Panc1 (cell line): ENCODE measurements around the gene HOXA2. TPM values are rescaled to one million over a fixed set of nuclear protein-coding genes. Genes with fewer than 3 reads are reported as not detected.

ENCODE experiments used
- ATAC-seq: fragments of 200-7000 bp; cut with Tn5 transposase; 2 replicates; pipeline ENCODE4 v1.9.1; 2020; ENCODE audit warnings: mild to moderate bottlenecking, moderate library complexity
- BruUV-seq: library from RNA; stranded (reverse); fragments of 400-500 nt; replicated peaks from 2 replicates; lab custom pipeline; 2021; lab: Mats Ljungman, UMichigan
- CTCF ChIA-PET: fragments of 300-600 bp; sonication (Branson Sonifier 250); formaldehyde crosslinking; loops from one replicate; lab custom pipeline; 2022; ENCODE audit warnings: antibody characterized with exemption; lab: Charles Lee
- POLR2A ChIA-PET: fragments of 300-600 bp; sonication (Branson Sonifier 250); formaldehyde crosslinking; loops from one replicate; lab custom pipeline; 2022; ENCODE audit warnings: antibody characterized with exemption; lab: Charles Lee
- DNase-seq: peaks from one replicate; pipeline ENCODE4 v3.0.0-alpha.2; 2010; ENCODE audit warnings: low read depth, low spot score
- H3K27ac ChIP-seq: 2 replicates; pipeline ENCODE4 v1.5.1; 2011; ENCODE audit warnings: mild to moderate bottlenecking, low read length, inconsistent platforms
- H3K27me3 ChIP-seq: fragments of 200-500 bp; sonication (Bioruptor generic); 2 replicates; pipeline ENCODE4 v1.6.0; 2014; ENCODE audit warnings: low read length, inconsistent platforms; ENCODE audit not compliant: control insufficient read depth, insufficient read depth
- H3K36me3 ChIP-seq: fragments of 200-500 bp; sonication (Bioruptor generic); 2 replicates; pipeline ENCODE4 v1.5.1; 2014; ENCODE audit warnings: inconsistent platforms, mild to moderate bottlenecking, low read length, moderate library complexity; ENCODE audit not compliant: control insufficient read depth, insufficient read depth
- H3K4me1 ChIP-seq: 2 replicates; pipeline ENCODE4 v1.5.1; 2011; ENCODE audit warnings: inconsistent platforms, mild to moderate bottlenecking, low read length, moderate library complexity; ENCODE audit not compliant: control insufficient read depth, insufficient read depth
- H3K4me3 ChIP-seq, 2 experiments: 2 replicates each; pipeline ENCODE4 v1.5.1; 2011 to 2012; ENCODE audit warnings: low read depth in 2 of 2, low read length in 2 of 2, mild to moderate bottlenecking in 2 of 2, inconsistent platforms in 1 of 2, moderate library complexity in 1 of 2
- H3K9me3 ChIP-seq: fragments of 200-500 bp; sonication (Bioruptor generic); 2 replicates; pipeline ENCODE4 v1.5.1; 2014; ENCODE audit warnings: low read depth, mild to moderate bottlenecking, inconsistent platforms, low read length, moderate library complexity; ENCODE audit not compliant: control insufficient read depth, insufficient read depth
- POLR2AphosphoS5 ChIP-seq: IDR thresholded peaks from 2 replicates; pipeline ENCODE4 v1.6.1; 2012; ENCODE audit warnings: mild to moderate bottlenecking, low read depth, low read length, moderate library complexity
- SIN3A ChIP-seq: IDR thresholded peaks from 2 replicates; pipeline ENCODE4 v1.6.1; 2012; ENCODE audit warnings: low read depth, mild to moderate bottlenecking, low read length, moderate library complexity, borderline replicate concordance; ENCODE audit not compliant: insufficient read depth
- TCF7L2 ChIP-seq: IDR thresholded peaks from 2 replicates; pipeline ENCODE4 v1.6.1; 2011; ENCODE audit warnings: mild to moderate bottlenecking, low read depth, low read length, inconsistent platforms
- in situ Hi-C: cut with HindIII; loops from 2 replicates; pipeline ENCODE4 v1.10.0; 2016; ENCODE audit warnings: low sequenced_read_pairs, low pct_unique_long_range_greater_than_20kb
- intact Hi-C: fragments of 100-400 bp; cut with micrococcal nuclease; formaldehyde crosslinking; loops from one replicate; pipeline ENCODE4 v1.10.0; 2022; ENCODE audit not compliant: unreplicated experiment
- total RNA-seq: library from RNA; stranded (reverse); gene quantifications from one replicate; pipeline ENCODE4 v1.2.1, GENCODE V29; 2021; ENCODE audit not compliant: unreplicated experiment
- TF ChIP-seq, protein P1 (sequence below): fragments of 450-650 bp; IDR thresholded peaks from 2 replicates; pipeline ENCODE4 v1.5.1; 2017; ENCODE audit warnings: mild to moderate bottlenecking
- TF ChIP-seq, protein P2 (sequence below), 2 experiments: IDR thresholded peaks; 2 replicates each; pipeline ENCODE4 v1.6.1; 2011 to 2012; ENCODE audit warnings: low read depth in 2 of 2, control low read depth in 1 of 2, low read length in 1 of 2, mild to moderate bottlenecking in 1 of 2, moderate library complexity in 1 of 2; ENCODE audit not compliant: insufficient read depth in 1 of 2

HOXA2 gene
- total RNA-seq, 1 experiment from 2014 or later = 2.9 TPM

DNA sequence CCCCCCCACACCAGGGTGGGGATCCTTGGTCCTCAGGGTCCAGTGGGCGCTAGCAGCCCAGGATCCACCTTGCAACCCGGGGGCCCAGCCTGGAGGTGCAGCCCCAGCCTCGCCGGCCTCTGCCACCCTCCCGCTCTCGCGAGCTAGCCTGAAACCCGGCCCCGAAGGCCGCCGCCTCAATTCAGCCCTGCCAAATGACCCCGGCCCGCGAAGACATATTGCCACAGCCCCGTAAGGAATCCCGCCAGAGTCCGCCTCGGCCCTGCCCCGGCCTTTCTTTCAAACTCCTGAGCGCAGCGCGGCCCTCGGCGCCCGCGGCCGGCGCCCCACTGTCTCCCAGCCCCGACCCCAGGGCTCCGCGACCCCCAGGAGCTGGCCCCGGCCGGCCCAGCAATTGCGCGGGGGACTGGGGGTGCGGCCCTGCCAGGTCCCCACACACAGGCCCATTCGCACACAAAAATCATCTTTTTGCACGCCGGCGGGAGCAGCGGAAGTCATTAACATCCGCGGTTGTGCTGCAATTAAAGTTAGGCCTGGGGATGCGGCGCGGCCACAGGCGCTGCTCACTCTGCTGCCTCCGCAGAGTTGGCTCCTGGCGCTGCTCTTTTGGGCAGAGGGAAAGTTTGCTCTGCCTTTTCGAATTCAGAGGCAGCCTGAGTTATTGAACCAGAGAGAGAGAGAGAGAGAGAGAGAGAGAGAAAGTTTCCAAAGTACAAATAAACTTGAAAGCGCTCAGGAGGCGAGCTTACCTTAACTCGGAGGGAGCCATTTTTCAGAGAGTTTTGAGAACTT lies 37.0 kb upstream of the HOXA2 start:
- in situ Hi-C loops = loop anchor here (5.0 kb wide), 1 partner anchor 282 kb away; no protein-coding TSS in a partner anchor
- Histone ChIP-seq H3K4me3 (no peak overlapping the region), H3K36me3 (no peaks in the 10 kb centered on the region), H3K9me3 (no peaks in the 10 kb centered on the region), H3K27me3 (no peaks in the 10 kb centered on the region), H3K27ac (no peak overlapping the region), H3K4me1 (peaks cover 50% of the 10 kb centered on the region)
- ChIA-PET POLR2A (interaction anchor here (0.6 kb wide), 1 partner anchor 284 kb away, joined by 5 read pairs; no protein-coding TSS in a partner anchor), CTCF (interaction anchor here (0.7 kb wide), 1 partner anchor 53 kb away, joined by 3 read pairs; no protein-coding TSS in a partner anchor)
- no peak for ATAC-seq
- DNase-seq = no peak
- intact Hi-C loops = no loop called here
- TF ChIP-seq, protein P1, sequence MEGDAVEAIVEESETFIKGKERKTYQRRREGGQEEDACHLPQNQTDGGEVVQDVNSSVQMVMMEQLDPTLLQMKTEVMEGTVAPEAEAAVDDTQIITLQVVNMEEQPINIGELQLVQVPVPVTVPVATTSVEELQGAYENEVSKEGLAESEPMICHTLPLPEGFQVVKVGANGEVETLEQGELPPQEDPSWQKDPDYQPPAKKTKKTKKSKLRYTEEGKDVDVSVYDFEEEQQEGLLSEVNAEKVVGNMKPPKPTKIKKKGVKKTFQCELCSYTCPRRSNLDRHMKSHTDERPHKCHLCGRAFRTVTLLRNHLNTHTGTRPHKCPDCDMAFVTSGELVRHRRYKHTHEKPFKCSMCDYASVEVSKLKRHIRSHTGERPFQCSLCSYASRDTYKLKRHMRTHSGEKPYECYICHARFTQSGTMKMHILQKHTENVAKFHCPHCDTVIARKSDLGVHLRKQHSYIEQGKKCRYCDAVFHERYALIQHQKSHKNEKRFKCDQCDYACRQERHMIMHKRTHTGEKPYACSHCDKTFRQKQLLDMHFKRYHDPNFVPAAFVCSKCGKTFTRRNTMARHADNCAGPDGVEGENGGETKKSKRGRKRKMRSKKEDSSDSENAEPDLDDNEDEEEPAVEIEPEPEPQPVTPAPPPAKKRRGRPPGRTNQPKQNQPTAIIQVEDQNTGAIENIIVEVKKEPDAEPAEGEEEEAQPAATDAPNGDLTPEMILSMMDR = no peak
- no TSS peak for BruUV-seq

DNA sequence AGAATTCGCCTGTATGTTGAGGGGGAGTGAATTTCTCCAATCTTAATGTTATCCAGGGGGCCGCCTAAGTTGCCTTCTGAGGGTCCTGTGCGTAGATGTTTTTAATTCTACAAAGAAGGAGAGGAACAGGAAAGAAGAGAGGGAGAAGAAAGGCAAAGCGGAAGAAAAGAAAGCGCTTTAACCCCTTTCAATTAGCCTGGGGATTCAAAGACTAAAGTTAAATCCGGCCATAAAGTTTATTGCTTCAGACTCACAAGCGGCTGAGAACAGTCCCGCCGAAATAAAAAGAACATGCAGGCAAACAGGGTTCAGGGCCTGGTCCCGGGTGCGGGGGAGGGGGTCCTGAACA lies 36.5 kb upstream of the HOXA2 start:
- BruUV-seq = no TSS peak
- ChIA-PET POLR2A (no interaction called here), CTCF (no interaction called here)
- in situ Hi-C loops = no loop called here
- no peaks in the 10 kb centered on the region for H3K9me3 ChIP-seq
- H3K4me1 ChIP-seq = peaks cover 52% of the 10 kb centered on the region
- no peak overlapping the region for H3K4me3 ChIP-seq
- H3K27ac ChIP-seq = peak overlapping the region; percentile 5; the same call in 1 of the 2 replicates
- intact Hi-C loops = no loop called here
- no peak for DNase-seq
- H3K36me3 ChIP-seq = no peaks in the 10 kb centered on the region
- ATAC-seq = no peak
- no peaks in the 10 kb centered on the region for H3K27me3 ChIP-seq
- no peak for TF ChIP-seq SIN3A
- TF ChIP-seq, protein P1 = no peak
- TF ChIP-seq, protein P2, sequence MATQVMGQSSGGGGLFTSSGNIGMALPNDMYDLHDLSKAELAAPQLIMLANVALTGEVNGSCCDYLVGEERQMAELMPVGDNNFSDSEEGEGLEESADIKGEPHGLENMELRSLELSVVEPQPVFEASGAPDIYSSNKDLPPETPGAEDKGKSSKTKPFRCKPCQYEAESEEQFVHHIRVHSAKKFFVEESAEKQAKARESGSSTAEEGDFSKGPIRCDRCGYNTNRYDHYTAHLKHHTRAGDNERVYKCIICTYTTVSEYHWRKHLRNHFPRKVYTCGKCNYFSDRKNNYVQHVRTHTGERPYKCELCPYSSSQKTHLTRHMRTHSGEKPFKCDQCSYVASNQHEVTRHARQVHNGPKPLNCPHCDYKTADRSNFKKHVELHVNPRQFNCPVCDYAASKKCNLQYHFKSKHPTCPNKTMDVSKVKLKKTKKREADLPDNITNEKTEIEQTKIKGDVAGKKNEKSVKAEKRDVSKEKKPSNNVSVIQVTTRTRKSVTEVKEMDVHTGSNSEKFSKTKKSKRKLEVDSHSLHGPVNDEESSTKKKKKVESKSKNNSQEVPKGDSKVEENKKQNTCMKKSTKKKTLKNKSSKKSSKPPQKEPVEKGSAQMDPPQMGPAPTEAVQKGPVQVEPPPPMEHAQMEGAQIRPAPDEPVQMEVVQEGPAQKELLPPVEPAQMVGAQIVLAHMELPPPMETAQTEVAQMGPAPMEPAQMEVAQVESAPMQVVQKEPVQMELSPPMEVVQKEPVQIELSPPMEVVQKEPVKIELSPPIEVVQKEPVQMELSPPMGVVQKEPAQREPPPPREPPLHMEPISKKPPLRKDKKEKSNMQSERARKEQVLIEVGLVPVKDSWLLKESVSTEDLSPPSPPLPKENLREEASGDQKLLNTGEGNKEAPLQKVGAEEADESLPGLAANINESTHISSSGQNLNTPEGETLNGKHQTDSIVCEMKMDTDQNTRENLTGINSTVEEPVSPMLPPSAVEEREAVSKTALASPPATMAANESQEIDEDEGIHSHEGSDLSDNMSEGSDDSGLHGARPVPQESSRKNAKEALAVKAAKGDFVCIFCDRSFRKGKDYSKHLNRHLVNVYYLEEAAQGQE (IDR thresholded peaks at IDR 0.05; ENCODE audit: insufficient read depth in 1 of 2, low read depth in 2 of 2, low read length in 1 of 2) = no peak
- no peak for TF ChIP-seq POLR2AphosphoS5
- TF ChIP-seq TCF7L2 = no peak
